Stimulated activated CD8-positive, alpha-beta memory T cell treated with anti-CD3 and anti-CD28 coated beads, Interleukin-4, amount 100 ng/mL, for 48 hours (primary cell): Measurements from ENCODE around the gene PEX5L.
"Not testable (repeated sequence)": the region's sequence is repeated elsewhere in the genome, so short reads cannot be mapped to it uniquely, and the experiment has no call there.

Experiments used
- DNase-seq: peaks from one replicate; pipeline ENCODE4 v3.0.0-alpha.2; 2020

PEX5L gene

GRCh38 chr3:179829401-179829800 lies 207.3 kb downstream of the PEX5L start:
- no peak for DNase-seq

DNA sequence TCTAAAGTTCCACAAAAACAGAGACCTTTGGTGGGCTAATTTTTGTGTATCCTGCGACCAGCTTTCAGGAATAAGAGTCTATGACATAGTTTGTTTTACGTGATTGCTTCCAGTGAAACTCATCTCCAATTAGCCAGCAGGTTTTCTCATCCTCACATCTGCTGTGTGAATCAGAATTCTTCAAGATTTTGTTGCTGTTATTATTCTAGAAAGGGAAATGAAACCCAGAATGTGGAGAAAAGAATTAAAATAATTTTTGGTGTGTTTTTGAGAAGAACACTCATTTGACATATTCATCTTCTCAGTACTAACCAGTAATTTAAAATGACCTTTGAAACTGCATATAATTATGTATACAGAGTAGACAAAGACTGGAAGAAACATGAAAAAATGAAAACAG lies 208.0 kb downstream of the PEX5L start:
- DNase-seq: no peak

GRCh38 chr3:179826247-179826637 lies 210.5 kb downstream of the PEX5L start:
- DNase-seq: no peak

DNA sequence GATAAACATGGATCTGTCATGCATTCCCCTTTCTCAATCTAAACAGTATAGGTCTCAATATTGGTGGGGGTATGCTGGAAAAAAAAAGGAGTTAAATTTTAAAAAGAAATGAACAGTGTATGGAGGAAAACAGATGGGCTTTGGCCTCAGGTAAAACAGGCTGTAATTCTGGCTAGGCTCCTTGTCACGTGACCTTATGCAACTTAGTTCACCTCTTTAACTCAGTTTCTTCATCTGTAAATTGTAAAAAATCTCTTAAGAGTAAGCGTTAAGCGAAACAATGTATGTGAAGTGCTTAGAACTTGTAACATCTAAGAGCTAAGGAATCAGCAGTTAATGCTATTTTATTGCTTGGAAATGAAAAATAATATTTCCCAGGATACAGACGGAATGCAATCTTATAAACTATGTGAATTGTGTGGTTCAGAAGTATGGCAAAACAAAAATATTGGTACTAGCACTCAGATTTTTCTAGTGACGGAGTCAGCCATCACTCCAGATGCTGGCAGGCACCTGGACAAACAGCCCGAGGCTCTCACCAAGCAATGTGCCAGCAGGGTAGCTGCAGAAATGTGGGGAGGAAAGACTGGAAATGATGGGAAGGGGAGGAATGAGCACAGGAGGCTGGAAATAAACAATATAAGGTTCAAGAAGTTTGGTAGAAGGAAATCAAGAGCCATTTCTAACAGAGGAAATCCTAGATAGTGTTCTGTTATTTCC lies 211.1 kb downstream of the PEX5L start:
- DNase-seq: no peak

- DNase-seq: no peak
These were observed 214.4 kb downstream of the PEX5L start for GRCh38 chr3:179822296-179822695.

DNA sequence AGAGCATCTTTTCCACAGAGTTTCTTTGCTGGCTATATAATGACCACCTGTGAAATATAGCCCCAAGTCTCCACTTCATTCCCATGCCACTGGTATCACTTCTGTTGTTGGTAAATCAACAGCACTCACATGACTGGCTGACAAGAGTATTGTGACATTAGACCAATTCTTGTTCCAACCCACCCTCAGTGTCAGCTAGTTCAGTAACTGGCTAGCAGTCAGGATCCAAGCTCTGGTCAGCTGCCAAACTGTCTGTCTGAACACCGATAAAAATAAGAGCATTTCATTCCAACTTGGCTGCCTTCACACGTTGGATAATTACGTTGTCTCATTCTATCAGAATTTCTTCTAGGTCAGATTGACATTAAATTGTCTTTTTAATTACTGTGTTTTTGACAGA lies 217.4 kb downstream of the PEX5L start:
- DNase-seq: no peak

- no peak for DNase-seq
These were observed 224.7 kb downstream of the PEX5L start for GRCh38 chr3:179812096-179812382.

- no peak for DNase-seq
These were observed 225.2 kb downstream of the PEX5L start for GRCh38 chr3:179811321-179812095.

- no peak for DNase-seq
These were observed 227.1 kb downstream of the PEX5L start for GRCh38 chr3:179809639-179810038.

DNA sequence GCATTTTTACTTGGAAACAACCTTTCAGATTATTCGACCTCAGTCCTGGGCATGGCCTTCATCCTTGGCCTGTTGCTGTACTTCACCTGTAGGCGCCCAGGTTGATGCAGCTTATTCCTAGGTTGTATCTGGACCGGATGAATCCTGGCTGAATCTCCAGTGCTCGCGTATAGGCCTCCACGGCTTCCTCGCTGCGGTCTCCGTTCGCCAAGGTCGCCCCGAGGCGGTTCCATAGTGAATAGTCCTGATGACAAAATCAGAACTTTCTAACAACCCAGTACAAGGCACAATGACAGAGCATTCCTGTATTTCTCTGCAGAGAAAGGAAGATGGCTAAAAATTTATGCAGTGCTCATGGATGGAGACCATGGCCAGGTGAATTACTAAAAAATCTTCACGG lies 229.1 kb downstream of the PEX5L start:
- no peak for DNase-seq

GRCh38 chr3:179806177-179806576 lies 230.6 kb downstream of the PEX5L start:
- DNase-seq: no peak

- DNase-seq: no peak
These were observed 234.9 kb downstream of the PEX5L start for GRCh38 chr3:179801856-179802255.

DNA sequence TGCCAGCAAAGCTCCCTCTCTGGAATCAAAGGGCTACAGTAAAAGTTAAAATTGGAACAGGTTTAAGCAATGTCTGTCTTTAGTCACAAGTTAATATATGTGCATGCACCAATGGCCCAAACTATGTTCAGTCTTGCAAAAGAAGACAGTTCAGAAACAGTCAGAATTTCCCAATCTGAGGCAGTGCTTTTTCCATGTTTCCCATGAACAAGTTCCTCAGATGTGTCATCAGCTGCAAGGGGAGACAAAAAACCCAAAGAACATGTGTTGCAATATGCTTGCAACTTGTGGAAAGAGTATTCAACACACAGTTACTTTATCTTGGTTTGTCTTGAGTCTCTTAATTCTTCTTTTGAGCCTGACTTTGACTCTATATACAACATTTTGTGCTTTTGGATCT lies 235.5 kb downstream of the PEX5L start:
- DNase-seq: no peak

DNA sequence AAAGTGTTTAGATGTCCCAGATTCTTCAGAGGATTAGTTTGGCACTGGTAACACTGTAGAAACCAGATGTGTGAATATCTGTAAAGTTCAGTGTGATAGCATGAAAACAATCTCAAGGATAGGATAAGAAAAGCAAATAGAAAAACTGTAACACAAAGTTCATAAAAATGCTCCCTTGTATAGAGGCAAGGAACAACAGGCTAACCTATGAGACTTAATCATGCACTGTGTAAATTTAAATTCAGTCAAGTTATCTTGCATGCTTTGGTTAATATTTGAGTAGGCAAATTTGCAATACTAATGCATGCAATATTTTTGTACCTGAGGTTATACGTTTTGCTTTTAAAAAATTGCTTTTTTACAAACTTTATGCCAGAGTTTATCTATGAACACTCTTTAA lies 239.5 kb downstream of the PEX5L start:
- DNase-seq: no peak

- no peak for DNase-seq
These were observed 240.3 kb downstream of the PEX5L start for GRCh38 chr3:179796421-179796820.

GRCh38 chr3:179794355-179794754 lies 242.4 kb downstream of the PEX5L start:
- DNase-seq: no peak

- no peak for DNase-seq
These were observed 244.9 kb downstream of the PEX5L start for GRCh38 chr3:179791793-179792192.

DNA sequence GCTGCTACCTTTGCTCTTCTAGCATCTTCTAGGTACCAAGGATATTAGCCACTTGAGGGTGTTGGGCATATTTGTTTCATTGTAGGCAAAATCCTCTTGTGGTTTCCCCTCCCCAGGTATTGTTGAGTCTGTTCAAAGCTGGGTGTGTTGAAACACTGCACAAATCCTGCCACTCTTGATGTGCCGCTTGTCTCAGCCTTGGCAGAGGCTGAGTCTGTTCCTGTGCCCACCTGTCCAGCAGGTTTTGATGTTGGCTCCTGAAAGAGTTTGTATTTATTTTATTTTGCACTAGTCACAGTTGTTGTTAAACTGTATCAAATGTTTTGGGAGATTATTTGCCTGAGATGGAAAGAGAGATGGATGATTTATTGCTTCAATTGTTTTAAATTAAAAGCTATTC lies 247.7 kb downstream of the PEX5L start:
- DNase-seq: no peak

GRCh38 chr3:179782841-179783240 lies 253.9 kb downstream of the PEX5L start:
- DNase-seq: not testable (repeated sequence)

- DNase-seq: no peak
These were observed 261.2 kb downstream of the PEX5L start for GRCh38 chr3:179775416-179776122.

GRCh38 chr3:179772297-179772696 lies 264.4 kb downstream of the PEX5L start:
- DNase-seq: no peak

- no peak for DNase-seq
These were observed 264.9 kb downstream of the PEX5L start for GRCh38 chr3:179771797-179772196.

- DNase-seq: no peak
These were observed 267.1 kb downstream of the PEX5L start for GRCh38 chr3:179769411-179770247.
